Nephron (organoid): ENCODE data around the gene SLC4A4.
"Not testable (repeated sequence)": the region's sequence is repeated elsewhere in the genome, so short reads cannot be mapped to it uniquely, and the experiment has no call there.

Experiments used
- H3K27ac Mint-ChIP-seq, 3 experiments: 2 replicates each; pipeline ENCODE4 v1.8.0; 2020; ENCODE audit warnings: mixed read lengths in 3 of 3, mild to moderate bottlenecking in 2 of 3, moderate library complexity in 1 of 3
- H3K27me3 Mint-ChIP-seq: 2 replicates; pipeline ENCODE4 v1.8.0; 2021; ENCODE audit warnings: low read depth, mild to moderate bottlenecking, moderate library complexity, mixed read lengths
- H3K36me3 Mint-ChIP-seq: 2 replicates; pipeline ENCODE4 v1.8.0; 2020; ENCODE audit warnings: low read depth, mixed read lengths
- H3K4me1 Mint-ChIP-seq: 2 replicates; pipeline ENCODE4 v1.8.0; 2020; ENCODE audit warnings: mixed read lengths
- H3K4me3 Mint-ChIP-seq, 3 experiments: 2 replicates each; pipeline ENCODE4 v1.8.0; 2020; ENCODE audit warnings: mild to moderate bottlenecking in 3 of 3, mixed read lengths in 3 of 3, moderate library complexity in 2 of 3
- H3K9me3 Mint-ChIP-seq: 2 replicates; pipeline ENCODE4 v1.8.0; 2020; ENCODE audit warnings: mixed read lengths
- TF ChIP-seq, protein P1 (sequence below), 3 experiments: fragments of 200-600 bp; sonication (generic); IDR thresholded peaks; one replicate each; pipeline ENCODE4 v1.5.0; 2021; ENCODE audit warnings: antibody characterized with exemption in 3 of 3; ENCODE audit not compliant: unreplicated experiment in 3 of 3

Gene SLC4A4

DNA sequence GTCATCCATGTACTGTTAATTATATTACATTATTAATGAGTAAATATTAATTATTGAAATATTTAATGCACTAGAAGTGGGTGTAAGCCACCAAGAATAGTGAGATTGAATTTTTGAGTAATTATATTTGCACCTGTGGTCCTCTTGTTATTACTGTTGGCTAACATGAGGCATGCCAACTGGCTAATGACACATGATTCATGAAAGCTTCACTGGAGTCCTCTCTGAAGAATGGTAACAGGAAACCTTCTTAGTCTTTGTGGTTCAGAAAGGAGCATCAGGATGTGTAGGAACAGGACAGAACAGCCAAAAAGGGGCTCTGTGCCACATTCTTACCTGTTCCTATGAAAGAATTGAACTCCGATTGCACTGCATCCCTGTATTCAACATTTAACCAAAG is 65.2 kb downstream of the SLC4A4 start:
- no peak overlapping the region for H3K4me3 Mint-ChIP-seq
- H3K36me3 Mint-ChIP-seq, result peaks cover 8% of the 10 kb centered on the region
- no peaks in the 10 kb centered on the region for H3K27me3 Mint-ChIP-seq
- H3K9me3 Mint-ChIP-seq, result peaks cover 7% of the 10 kb centered on the region
- H3K27ac Mint-ChIP-seq, result no peak overlapping the region
- TF ChIP-seq, protein P1, sequence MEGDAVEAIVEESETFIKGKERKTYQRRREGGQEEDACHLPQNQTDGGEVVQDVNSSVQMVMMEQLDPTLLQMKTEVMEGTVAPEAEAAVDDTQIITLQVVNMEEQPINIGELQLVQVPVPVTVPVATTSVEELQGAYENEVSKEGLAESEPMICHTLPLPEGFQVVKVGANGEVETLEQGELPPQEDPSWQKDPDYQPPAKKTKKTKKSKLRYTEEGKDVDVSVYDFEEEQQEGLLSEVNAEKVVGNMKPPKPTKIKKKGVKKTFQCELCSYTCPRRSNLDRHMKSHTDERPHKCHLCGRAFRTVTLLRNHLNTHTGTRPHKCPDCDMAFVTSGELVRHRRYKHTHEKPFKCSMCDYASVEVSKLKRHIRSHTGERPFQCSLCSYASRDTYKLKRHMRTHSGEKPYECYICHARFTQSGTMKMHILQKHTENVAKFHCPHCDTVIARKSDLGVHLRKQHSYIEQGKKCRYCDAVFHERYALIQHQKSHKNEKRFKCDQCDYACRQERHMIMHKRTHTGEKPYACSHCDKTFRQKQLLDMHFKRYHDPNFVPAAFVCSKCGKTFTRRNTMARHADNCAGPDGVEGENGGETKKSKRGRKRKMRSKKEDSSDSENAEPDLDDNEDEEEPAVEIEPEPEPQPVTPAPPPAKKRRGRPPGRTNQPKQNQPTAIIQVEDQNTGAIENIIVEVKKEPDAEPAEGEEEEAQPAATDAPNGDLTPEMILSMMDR (IDR thresholded peaks at IDR 0.05; ENCODE audit: unreplicated experiment in 3 of 3), result no peak
- peaks cover 53% of the 10 kb centered on the region for H3K4me1 Mint-ChIP-seq

DNA sequence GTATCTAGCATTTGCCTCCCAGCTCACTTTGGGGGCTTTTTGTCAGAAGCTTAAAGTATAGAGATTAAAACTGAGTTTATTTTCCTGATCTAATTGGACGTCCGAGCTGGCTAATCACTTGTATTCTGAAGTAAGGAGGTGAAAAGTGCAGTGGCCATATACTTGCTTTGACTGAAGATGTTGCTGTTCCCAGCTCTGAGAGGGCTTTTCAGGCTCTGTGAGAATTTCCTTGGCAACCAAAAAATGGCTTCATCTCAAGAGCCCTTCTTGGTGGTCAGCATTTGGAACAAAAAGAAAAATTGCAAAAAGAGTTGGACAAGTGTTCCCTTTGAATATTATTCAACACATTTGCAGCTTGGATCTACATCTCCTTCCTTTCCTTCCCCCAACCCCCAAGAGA is 67.0 kb downstream of the SLC4A4 start:
- Mint-ChIP-seq H3K4me1 (peaks cover 45% of the 10 kb centered on the region), H3K9me3 (peaks cover 10% of the 10 kb centered on the region), H3K27ac (peak overlapping the region in 1 of 3 experiments; percentile 31), H3K4me3 (no peak overlapping the region), H3K36me3 (peaks cover 14% of the 10 kb centered on the region), H3K27me3 (no peaks in the 10 kb centered on the region)
- TF ChIP-seq, protein P1 (IDR thresholded peaks at IDR 0.05; ENCODE audit: unreplicated experiment in 3 of 3), result no peak

DNA sequence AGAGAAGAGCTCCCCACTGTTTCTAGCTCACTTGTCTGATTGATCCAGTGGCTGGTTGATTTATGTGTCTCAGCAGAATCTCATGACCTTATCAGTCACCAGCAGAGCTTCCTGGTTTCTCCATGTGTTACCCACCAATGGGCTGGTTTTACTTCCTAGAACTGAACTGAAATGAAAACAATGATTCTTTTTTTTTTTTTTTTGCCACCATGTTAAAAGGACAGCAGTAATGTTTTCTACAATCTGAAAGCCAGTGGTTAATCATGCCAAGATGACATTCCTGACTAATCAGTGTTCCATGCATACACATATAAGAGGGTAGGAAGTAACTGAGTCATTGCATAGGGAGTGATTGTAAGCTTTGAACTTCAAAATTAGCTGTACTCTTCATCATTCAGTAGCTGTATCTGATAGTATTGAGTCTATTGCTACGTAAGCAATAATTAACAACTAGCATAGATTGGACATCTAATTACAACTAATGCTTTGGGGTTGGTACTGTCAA is 67.7 kb downstream of the SLC4A4 start:
- H3K27ac Mint-ChIP-seq, result peak overlapping the region in 1 of 3 experiments; percentile 31
- H3K4me3 Mint-ChIP-seq, result no peak overlapping the region
- TF ChIP-seq, protein P1 (IDR thresholded peaks at IDR 0.05; ENCODE audit: unreplicated experiment in 3 of 3), result no peak
- peaks cover 42% of the 10 kb centered on the region for H3K4me1 Mint-ChIP-seq
- no peaks in the 10 kb centered on the region for H3K27me3 Mint-ChIP-seq
- peaks cover 10% of the 10 kb centered on the region for H3K9me3 Mint-ChIP-seq
- peaks cover 14% of the 10 kb centered on the region for H3K36me3 Mint-ChIP-seq

DNA sequence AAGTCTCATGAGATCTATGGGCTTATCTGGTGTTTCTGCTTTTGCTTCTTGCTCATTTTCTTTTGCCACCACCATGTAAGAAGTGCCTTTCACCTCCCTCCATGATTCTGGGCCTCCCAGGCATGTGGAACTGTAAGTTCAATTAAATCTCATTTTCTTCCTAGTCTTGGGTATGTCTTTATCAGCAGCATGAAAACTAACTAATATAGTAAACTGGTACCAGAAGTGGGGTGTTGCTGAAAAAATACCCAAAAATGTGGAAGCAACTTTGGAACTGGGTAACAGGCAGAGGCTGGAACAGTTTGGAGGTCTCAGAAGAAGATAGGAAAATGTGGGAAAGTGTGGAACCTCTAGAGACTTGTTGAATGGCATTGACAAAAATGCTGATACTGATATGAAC is 70.1 kb downstream of the SLC4A4 start:
- H3K4me1 Mint-ChIP-seq, result peaks cover 39% of the 10 kb centered on the region
- not testable (repeated sequence) for H3K27me3 Mint-ChIP-seq, H3K27ac Mint-ChIP-seq, H3K9me3 Mint-ChIP-seq, H3K4me3 Mint-ChIP-seq
- H3K36me3 Mint-ChIP-seq, result peaks cover 14% of the 10 kb centered on the region

DNA sequence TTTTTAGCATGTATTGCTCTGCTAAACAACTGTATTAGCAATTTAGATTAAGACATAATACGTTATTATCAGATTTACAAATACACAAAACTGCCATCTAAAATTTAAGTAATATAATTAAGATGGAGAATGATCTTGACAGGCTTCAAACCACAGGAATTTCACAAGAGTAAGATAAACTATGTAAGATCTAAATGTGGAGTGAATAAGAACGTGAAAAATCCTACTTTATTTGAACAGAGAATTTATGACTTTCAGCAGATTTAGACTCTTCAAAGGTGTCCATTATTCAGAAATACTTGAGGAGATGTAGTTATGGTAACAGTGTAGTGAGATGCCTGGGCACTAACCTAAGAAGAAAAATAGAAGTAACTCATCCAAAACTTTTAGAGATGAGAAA is 73.2 kb downstream of the SLC4A4 start:
- Mint-ChIP-seq H3K9me3 (peaks cover 10% of the 10 kb centered on the region), H3K27ac (peak overlapping the region in 1 of 3 experiments; percentile 5), H3K4me1 (peaks cover 29% of the 10 kb centered on the region), H3K36me3 (peaks cover 14% of the 10 kb centered on the region), H3K27me3 (no peaks in the 10 kb centered on the region), H3K4me3 (no peak overlapping the region)
- TF ChIP-seq, protein P1 (IDR thresholded peaks at IDR 0.05; ENCODE audit: unreplicated experiment in 3 of 3), result no peak

DNA sequence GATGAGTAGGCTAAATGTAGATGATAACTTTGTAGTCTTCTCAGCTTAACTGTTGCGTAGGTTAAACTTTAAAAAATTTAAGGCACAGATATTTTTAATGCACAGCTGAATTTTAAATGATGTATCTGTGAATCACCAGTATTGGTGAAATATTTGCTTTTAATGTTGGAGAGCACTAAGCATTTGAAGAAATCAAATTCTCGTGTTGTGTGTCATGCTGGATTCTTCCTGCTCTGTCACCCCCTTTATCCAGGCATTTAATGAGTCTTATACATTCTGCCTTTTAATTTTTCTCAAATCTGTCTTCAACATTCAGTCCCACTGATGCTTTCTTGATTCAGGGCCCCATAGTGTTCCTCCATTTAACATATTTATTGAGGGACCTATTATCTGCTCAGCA is 76.7 kb downstream of the SLC4A4 start:
- Mint-ChIP-seq H3K36me3 (peaks cover 12% of the 10 kb centered on the region), H3K27ac (no peak overlapping the region), H3K27me3 (no peaks in the 10 kb centered on the region), H3K4me1 (peaks cover 29% of the 10 kb centered on the region), H3K4me3 (no peak overlapping the region), H3K9me3 (peaks cover 11% of the 10 kb centered on the region)
- TF ChIP-seq, protein P1 (IDR thresholded peaks at IDR 0.05; ENCODE audit: unreplicated experiment in 3 of 3), result no peak
